TTC549 (cell line): ENCODE data around the gene GALNTL6.
"Not testable (repeated sequence)": the region's sequence is repeated elsewhere in the genome, so short reads cannot be mapped to it uniquely, and the experiment has no call there.

Experiments used
- FAIRE-seq: peaks from 2 replicates; lab custom pipeline; 2012; peaks lifted over from hg19 to GRCh38; lab: Jason Lieb, UNC

The GALNTL6 gene

GRCh38 chr4:172951679-172952451 lies 1138.7 kb downstream of the GALNTL6 start:
- FAIRE-seq = no peak

- no peak for FAIRE-seq
Observed at GRCh38 chr4:172953896-172954568, 1140.8 kb downstream of the GALNTL6 start.

- not testable (repeated sequence) for FAIRE-seq
Observed at GRCh38 chr4:172956340-172956739, 1143.1 kb downstream of the GALNTL6 start.

GRCh38 chr4:172957216-172957615 lies 1144.0 kb downstream of the GALNTL6 start:
- no peak for FAIRE-seq

GRCh38 chr4:172962564-172963353 lies 1149.6 kb downstream of the GALNTL6 start:
- FAIRE-seq = no peak

- no peak for FAIRE-seq
Observed at GRCh38 chr4:172963498-172964294, 1150.5 kb downstream of the GALNTL6 start.

- FAIRE-seq = not testable (repeated sequence)
Observed at GRCh38 chr4:172970189-172970588, 1157.0 kb downstream of the GALNTL6 start.

- no peak for FAIRE-seq
Observed at GRCh38 chr4:172974586-172974985, 1161.4 kb downstream of the GALNTL6 start.

GRCh38 chr4:172975651-172976229 lies 1162.5 kb downstream of the GALNTL6 start:
- no peak for FAIRE-seq

GRCh38 chr4:172977491-172978041 lies 1164.4 kb downstream of the GALNTL6 start:
- not testable (repeated sequence) for FAIRE-seq

- FAIRE-seq = no peak
Observed at GRCh38 chr4:172978848-172979247, 1165.6 kb downstream of the GALNTL6 start.

GRCh38 chr4:172979332-172979731 lies 1166.1 kb downstream of the GALNTL6 start:
- no peak for FAIRE-seq

- no peak for FAIRE-seq
Observed at GRCh38 chr4:172980219-172980618, 1167.0 kb downstream of the GALNTL6 start.

- no peak for FAIRE-seq
Observed at GRCh38 chr4:172982151-172982590, 1169.0 kb downstream of the GALNTL6 start.

GRCh38 chr4:172983014-172983413 lies 1169.8 kb downstream of the GALNTL6 start:
- no peak for FAIRE-seq

GRCh38 chr4:172983631-172984030 lies 1170.4 kb downstream of the GALNTL6 start:
- no peak for FAIRE-seq

GRCh38 chr4:172985552-172985951 lies 1172.3 kb downstream of the GALNTL6 start:
- FAIRE-seq = no peak

- no peak for FAIRE-seq
Observed at GRCh38 chr4:172986114-172986513, 1172.9 kb downstream of the GALNTL6 start.

- no peak for FAIRE-seq
Observed at GRCh38 chr4:172989984-172990820, 1177.0 kb downstream of the GALNTL6 start.

- no peak for FAIRE-seq
Observed at GRCh38 chr4:172992648-172993378, 1179.6 kb downstream of the GALNTL6 start.
